ENCODE results near the gene CD72.
"Not testable (repeated sequence)": the region's sequence is repeated elsewhere in the genome, so short reads cannot be mapped to it uniquely, and the experiment has no call there.

The CD72 gene

GRCh38 chr9:35616681-35617459, 1.3 kb downstream of the CD72 start:
- no peaks in the 10 kb centered on the region for H3K4me1 ChIP-seq (ENCODE audit: low read length)
- no peaks in the 10 kb centered on the region for H3K79me2 ChIP-seq (ENCODE audit: low read length)
- no peaks in the 10 kb centered on the region for H3K9me2 ChIP-seq (replicated peaks; ENCODE audit: insufficient read depth, low read length)
- H3K4me3 ChIP-seq (ENCODE audit: low read length), result peak overlapping the region; percentile 48
- H2AFZ ChIP-seq (ENCODE audit: low read length), result peak overlapping the region; percentile 74
- H3K27me3 ChIP-seq (replicated peaks; ENCODE audit: insufficient read depth, low read length), result 0 out of 2 replicates have a peak, but pooled peaks cover 7% of the 10 kb centered on the region
- DNase-seq, result peak; percentile 52
- no peak overlapping the region for H3K27ac ChIP-seq (ENCODE audit: low read length)
- H3F3A ChIP-seq (ENCODE audit: insufficient read depth, low read length), result no peaks in the 10 kb centered on the region
- H3K4me2 ChIP-seq (ENCODE audit: low read depth, low read length), result peak overlapping the region; percentile 73
- TF ChIP-seq CTCF (IDR thresholded peaks at IDR 0.05; ENCODE audit: low read length) (peak; percentile 17), EZH2phosphoT487 (IDR thresholded peaks at IDR 0.05; ENCODE audit: low read length) (no peak), EZH2 (optimal IDR thresholded peaks at IDR 0.05; ENCODE audit: low read depth, low read length) (no peak)
- peak overlapping the region; percentile 31; the same call in 1 of the 2 replicates for H3K9ac ChIP-seq (ENCODE audit: low read length)
- no peaks in the 10 kb centered on the region for H3K36me3 ChIP-seq (replicated peaks; ENCODE audit: insufficient read depth, low read length)
- no peaks in the 10 kb centered on the region for H3K9me3 ChIP-seq (replicated peaks; ENCODE audit: insufficient read depth, low read length)
- no peaks in the 10 kb centered on the region for H4K20me1 ChIP-seq (ENCODE audit: insufficient read depth, low read length)

- no peak overlapping the region for H3K9ac ChIP-seq (ENCODE audit: low read length)
- no peaks in the 10 kb centered on the region for H4K20me1 ChIP-seq (ENCODE audit: insufficient read depth, low read length)
- no peaks in the 10 kb centered on the region for H3K79me2 ChIP-seq (ENCODE audit: low read length)
- H3K36me3 ChIP-seq (replicated peaks; ENCODE audit: insufficient read depth, low read length), result no peaks in the 10 kb centered on the region
- H3F3A ChIP-seq (ENCODE audit: insufficient read depth, low read length), result no peaks in the 10 kb centered on the region
- 0 out of 2 replicates have a peak, but pooled peaks cover 7% of the 10 kb centered on the region for H3K27me3 ChIP-seq (replicated peaks; ENCODE audit: insufficient read depth, low read length)
- no peak overlapping the region for H3K4me3 ChIP-seq (ENCODE audit: low read length)
- no peak for DNase-seq
- TF ChIP-seq EZH2phosphoT487 (IDR thresholded peaks at IDR 0.05; ENCODE audit: low read length) (no peak), CTCF (IDR thresholded peaks at IDR 0.05; ENCODE audit: low read length) (no peak)
- H2AFZ ChIP-seq (ENCODE audit: low read length), result no peak overlapping the region
- H3K4me2 ChIP-seq (ENCODE audit: low read depth, low read length), result peak overlapping the region; percentile 73; the same call in 1 of the 2 replicates
- H3K9me3 ChIP-seq (replicated peaks; ENCODE audit: insufficient read depth, low read length), result no peaks in the 10 kb centered on the region
- no peak overlapping the region for H3K27ac ChIP-seq (ENCODE audit: low read length)
- no peaks in the 10 kb centered on the region for H3K9me2 ChIP-seq (replicated peaks; ENCODE audit: insufficient read depth, low read length)
- no peaks in the 10 kb centered on the region for H3K4me1 ChIP-seq (ENCODE audit: low read length)
Measured at GRCh38 chr9:35615981-35616680, 2.1 kb downstream of the CD72 start.

GRCh38 chr9:35612843-35613242, 5.4 kb downstream of the CD72 start:
- H3K27me3 ChIP-seq (replicated peaks; ENCODE audit: insufficient read depth, low read length), result 0 out of 2 replicates have a peak, but pooled peaks cover 5% of the 10 kb centered on the region
- H3K4me1 ChIP-seq (ENCODE audit: low read length), result no peaks in the 10 kb centered on the region
- no peaks in the 10 kb centered on the region for H3K36me3 ChIP-seq (replicated peaks; ENCODE audit: insufficient read depth, low read length)
- H3K9me2 ChIP-seq (replicated peaks; ENCODE audit: insufficient read depth, low read length), result no peaks in the 10 kb centered on the region
- TF ChIP-seq EZH2 (optimal IDR thresholded peaks at IDR 0.05; ENCODE audit: low read depth, low read length) (no peak), EZH2phosphoT487 (IDR thresholded peaks at IDR 0.05; ENCODE audit: low read length) (no peak), CTCF (IDR thresholded peaks at IDR 0.05; ENCODE audit: low read length) (no peak)
- no peak overlapping the region for H3K4me2 ChIP-seq (ENCODE audit: low read depth, low read length)
- H2AFZ ChIP-seq (ENCODE audit: low read length), result no peak overlapping the region
- H3K27ac ChIP-seq (ENCODE audit: low read length), result no peak overlapping the region
- DNase-seq, result no peak
- H3F3A ChIP-seq (ENCODE audit: insufficient read depth, low read length), result no peaks in the 10 kb centered on the region
- H3K4me3 ChIP-seq (ENCODE audit: low read length), result no peak overlapping the region
- no peak overlapping the region for H3K9ac ChIP-seq (ENCODE audit: low read length)
- H3K79me2 ChIP-seq (ENCODE audit: low read length), result no peaks in the 10 kb centered on the region
- no peaks in the 10 kb centered on the region for H3K9me3 ChIP-seq (replicated peaks; ENCODE audit: insufficient read depth, low read length)
- no peaks in the 10 kb centered on the region for H4K20me1 ChIP-seq (ENCODE audit: insufficient read depth, low read length)

GRCh38 chr9:35612066-35612465, 6.1 kb downstream of the CD72 start:
- not testable (repeated sequence) for H3K27ac ChIP-seq (ENCODE audit: low read length); H3K36me3 ChIP-seq (replicated peaks; ENCODE audit: insufficient read depth, low read length)

More at GRCh38 chr9:35612066-35612465, 6.1 kb downstream of the CD72 start:
- H3K9me3 ChIP-seq (replicated peaks; ENCODE audit: insufficient read depth, low read length); H3K4me2 ChIP-seq (ENCODE audit: low read depth, low read length); H3K9ac ChIP-seq (ENCODE audit: low read length); H3K79me2 ChIP-seq (ENCODE audit: low read length); H3K9me2 ChIP-seq (replicated peaks; ENCODE audit: insufficient read depth, low read length); H2AFZ ChIP-seq (ENCODE audit: low read length); H3K4me1 ChIP-seq (ENCODE audit: low read length); DNase-seq; H3F3A ChIP-seq (ENCODE audit: insufficient read depth, low read length); H3K27me3 ChIP-seq (replicated peaks; ENCODE audit: insufficient read depth, low read length); H4K20me1 ChIP-seq (ENCODE audit: insufficient read depth, low read length); H3K4me3 ChIP-seq (ENCODE audit: low read length): not testable (repeated sequence)
